ENCODE measurements around the gene SMIM29. TPM values are rescaled to one million over a fixed set of nuclear protein-coding genes. Genes with fewer than 3 reads are reported as not detected.
"Not testable (repeated sequence)": the region's sequence is repeated elsewhere in the genome, so short reads cannot be mapped to it uniquely, and the experiment has no call there.

The SMIM29 gene
- total RNA-seq, 1 experiment from 2014 or later = 24.0 TPM

GRCh38 chr6:34273242-34273805 lies 24.5 kb upstream of the SMIM29 start:
- H3K36me3 ChIP-seq (ENCODE audit: insufficient read depth, low read length, poor library complexity, severe bottlenecking) = no peaks in the 10 kb centered on the region
- no TSS peak for BruUV-seq (replicated peaks)
- DNase-seq (ENCODE audit: low spot score) = no peak
- H3K27me3 ChIP-seq (replicated peaks; ENCODE audit: insufficient read depth, low read depth, low read length, poor library complexity) = no peaks in the 10 kb centered on the region
- POLR2A ChIA-PET (ENCODE audit: low non-redundant PET) = no interaction called here
- H3K4me3 ChIP-seq (ENCODE audit: low read depth, low read length, poor library complexity, severe bottlenecking) = no peak overlapping the region
- TF ChIP-seq, protein P1, sequence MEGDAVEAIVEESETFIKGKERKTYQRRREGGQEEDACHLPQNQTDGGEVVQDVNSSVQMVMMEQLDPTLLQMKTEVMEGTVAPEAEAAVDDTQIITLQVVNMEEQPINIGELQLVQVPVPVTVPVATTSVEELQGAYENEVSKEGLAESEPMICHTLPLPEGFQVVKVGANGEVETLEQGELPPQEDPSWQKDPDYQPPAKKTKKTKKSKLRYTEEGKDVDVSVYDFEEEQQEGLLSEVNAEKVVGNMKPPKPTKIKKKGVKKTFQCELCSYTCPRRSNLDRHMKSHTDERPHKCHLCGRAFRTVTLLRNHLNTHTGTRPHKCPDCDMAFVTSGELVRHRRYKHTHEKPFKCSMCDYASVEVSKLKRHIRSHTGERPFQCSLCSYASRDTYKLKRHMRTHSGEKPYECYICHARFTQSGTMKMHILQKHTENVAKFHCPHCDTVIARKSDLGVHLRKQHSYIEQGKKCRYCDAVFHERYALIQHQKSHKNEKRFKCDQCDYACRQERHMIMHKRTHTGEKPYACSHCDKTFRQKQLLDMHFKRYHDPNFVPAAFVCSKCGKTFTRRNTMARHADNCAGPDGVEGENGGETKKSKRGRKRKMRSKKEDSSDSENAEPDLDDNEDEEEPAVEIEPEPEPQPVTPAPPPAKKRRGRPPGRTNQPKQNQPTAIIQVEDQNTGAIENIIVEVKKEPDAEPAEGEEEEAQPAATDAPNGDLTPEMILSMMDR (conservative IDR thresholded peaks at IDR 0.05; ENCODE audit: low read depth, low read length) = no peak
- no peak for TF ChIP-seq EZH2 (IDR thresholded peaks at IDR 0.05; ENCODE audit: borderline replicate concordance, low read depth, low read length, poor library complexity, severe bottlenecking)
- H3K4me1 ChIP-seq (ENCODE audit: insufficient read depth, low read length, poor library complexity, severe bottlenecking) = no peaks in the 10 kb centered on the region
- H3K27ac ChIP-seq (ENCODE audit: low read depth, low read length, poor library complexity, severe bottlenecking) = no peak overlapping the region
- CTCF ChIA-PET = no interaction called here
- H3K9me3 ChIP-seq (ENCODE audit: low read depth, low read length, poor library complexity, severe bottlenecking) = no peaks in the 10 kb centered on the region
- intact Hi-C loops (cut with micrococcal nuclease; ENCODE audit: unreplicated experiment) = no loop called here

- no TSS peak for BruUV-seq (replicated peaks)
- Histone ChIP-seq H3K9me3 (ENCODE audit: low read depth, low read length, poor library complexity, severe bottlenecking) (no peaks in the 10 kb centered on the region), H3K4me3 (ENCODE audit: low read depth, low read length, poor library complexity, severe bottlenecking) (no peak overlapping the region), H3K4me1 (ENCODE audit: insufficient read depth, low read length, poor library complexity, severe bottlenecking) (no peaks in the 10 kb centered on the region), H3K36me3 (ENCODE audit: insufficient read depth, low read length, poor library complexity, severe bottlenecking) (no peaks in the 10 kb centered on the region), H3K27ac (ENCODE audit: low read depth, low read length, poor library complexity, severe bottlenecking) (no peak overlapping the region), H3K27me3 (replicated peaks; ENCODE audit: insufficient read depth, low read depth, low read length, poor library complexity) (no peaks in the 10 kb centered on the region)
- no peak for DNase-seq (ENCODE audit: low spot score)
- no peak for TF ChIP-seq EZH2 (IDR thresholded peaks at IDR 0.05; ENCODE audit: borderline replicate concordance, low read depth, low read length, poor library complexity, severe bottlenecking)
- TF ChIP-seq, protein P1 (conservative IDR thresholded peaks at IDR 0.05; ENCODE audit: low read depth, low read length) = no peak
- intact Hi-C loops (cut with micrococcal nuclease; ENCODE audit: unreplicated experiment) = no loop called here
- ChIA-PET CTCF (no interaction called here), POLR2A (ENCODE audit: low non-redundant PET) (no interaction called here)
Observed at GRCh38 chr6:34272013-34272926, 23.5 kb upstream of the SMIM29 start.

DNA sequence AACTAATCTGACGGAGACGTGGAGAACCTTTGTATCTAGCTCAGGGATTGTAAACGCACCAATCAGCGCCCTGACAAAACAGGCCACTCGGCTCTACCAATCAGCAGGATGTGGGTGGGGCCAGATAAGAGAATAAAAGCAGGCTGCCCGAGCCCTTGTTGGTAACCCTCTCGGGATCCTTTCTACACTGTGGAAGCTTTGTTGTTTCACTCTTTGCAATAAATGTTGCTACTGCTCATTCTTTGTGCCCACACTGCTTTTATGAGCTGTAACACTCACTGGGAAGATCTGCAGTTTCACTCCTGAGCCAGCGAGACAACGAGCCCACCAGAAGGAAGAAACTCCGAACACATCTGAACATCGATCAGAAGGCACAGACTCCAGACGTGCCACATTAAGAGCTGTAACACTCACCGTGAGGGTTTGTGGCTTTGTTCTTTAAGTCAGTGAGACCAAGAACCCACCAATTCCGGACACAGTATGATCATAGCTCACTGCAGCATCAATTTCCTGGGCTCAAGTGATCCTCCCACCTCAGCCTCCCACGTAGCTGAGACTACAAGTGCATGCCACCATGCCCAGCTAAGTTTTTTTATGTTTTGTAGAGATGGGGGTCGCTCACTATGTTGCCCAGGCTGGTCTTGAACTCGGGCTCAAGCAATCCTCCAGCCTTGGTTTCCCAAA lies 21.0 kb upstream of the SMIM29 start:
- DNase-seq (ENCODE audit: low spot score); POLR2A ChIA-PET (ENCODE audit: low non-redundant PET); intact Hi-C loops (cut with micrococcal nuclease; ENCODE audit: unreplicated experiment); H3K9me3 ChIP-seq (ENCODE audit: low read depth, low read length, poor library complexity, severe bottlenecking); BruUV-seq (replicated peaks); H3K36me3 ChIP-seq (ENCODE audit: insufficient read depth, low read length, poor library complexity, severe bottlenecking); H3K4me1 ChIP-seq (ENCODE audit: insufficient read depth, low read length, poor library complexity, severe bottlenecking); H3K27ac ChIP-seq (ENCODE audit: low read depth, low read length, poor library complexity, severe bottlenecking); H3K27me3 ChIP-seq (replicated peaks; ENCODE audit: insufficient read depth, low read depth, low read length, poor library complexity); CTCF ChIA-PET; H3K4me3 ChIP-seq (ENCODE audit: low read depth, low read length, poor library complexity, severe bottlenecking): not testable (repeated sequence)

GRCh38 chr6:34269132-34269531 lies 20.3 kb upstream of the SMIM29 start:
- POLR2A ChIA-PET (ENCODE audit: low non-redundant PET); H3K27me3 ChIP-seq (replicated peaks; ENCODE audit: insufficient read depth, low read depth, low read length, poor library complexity); H3K27ac ChIP-seq (ENCODE audit: low read depth, low read length, poor library complexity, severe bottlenecking); DNase-seq (ENCODE audit: low spot score); intact Hi-C loops (cut with micrococcal nuclease; ENCODE audit: unreplicated experiment); BruUV-seq (replicated peaks); H3K36me3 ChIP-seq (ENCODE audit: insufficient read depth, low read length, poor library complexity, severe bottlenecking); H3K4me1 ChIP-seq (ENCODE audit: insufficient read depth, low read length, poor library complexity, severe bottlenecking); H3K4me3 ChIP-seq (ENCODE audit: low read depth, low read length, poor library complexity, severe bottlenecking); CTCF ChIA-PET; H3K9me3 ChIP-seq (ENCODE audit: low read depth, low read length, poor library complexity, severe bottlenecking): not testable (repeated sequence)
